Body of pancreas (tissue), 4 donors: ENCODE results near the gene HSPA1A.

Experiments
- CTCF ChIP-seq, 7 experiments: fragments of 450-650 bp in 4 of 7; fragments of 200-600 bp in 3 of 7; sonication (generic) in 3 of 7; IDR thresholded peaks; one replicate each; pipeline ENCODE4 v1.5.1; 2016 to 2019; ENCODE audit warnings: antibody characterized with exemption in 7 of 7
- POLR2A ChIP-seq, 3 donors: fragments of 450-650 bp; IDR thresholded peaks; one replicate each; pipeline ENCODE4 v1.6.1; 2016; ENCODE audit warnings: antibody characterized with exemption in 3 of 3, mild to moderate bottlenecking in 2 of 3

DNA sequence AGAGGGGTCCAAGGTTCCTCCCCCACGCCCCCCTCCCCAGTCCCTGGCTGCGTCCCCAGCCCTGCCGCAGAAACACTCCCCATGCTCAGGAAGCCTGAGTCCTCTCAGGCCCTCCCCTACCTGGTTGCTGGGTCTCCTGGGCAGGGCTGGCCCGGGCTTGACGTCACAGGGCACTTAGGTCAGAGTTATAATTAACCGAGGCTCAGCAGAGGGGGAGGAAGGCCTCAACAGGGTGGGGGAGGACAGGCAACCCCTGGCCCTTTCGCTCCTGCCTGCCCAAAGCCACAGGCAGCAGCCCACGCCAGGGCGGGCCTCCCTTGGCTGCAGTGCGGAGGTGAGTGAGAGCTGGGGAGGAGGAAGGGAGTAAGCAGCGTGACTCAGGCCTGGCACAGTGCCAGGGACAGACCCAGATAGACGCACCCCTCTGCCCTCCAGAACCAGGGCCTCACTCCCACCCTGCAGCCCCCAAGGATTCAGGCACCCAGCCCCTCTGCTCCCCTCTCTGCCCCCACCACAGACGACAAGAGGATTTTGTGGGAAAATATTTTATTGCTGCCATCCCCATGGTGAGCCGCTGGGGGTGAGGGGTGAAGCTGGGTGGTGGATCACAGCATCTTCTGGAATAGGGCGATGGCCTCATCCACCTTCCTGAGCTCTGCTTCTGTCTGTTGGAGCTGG lies 38.2 kb upstream of the HSPA1A start, which contains the start of gene VWA7:
- TF ChIP-seq POLR2A (IDR thresholded peaks at IDR 0.05): peak; percentile 35 to 62 (median 56)
- TF ChIP-seq CTCF (IDR thresholded peaks at IDR 0.05): peak in 1 of 7 experiments; percentile 6
